ENCODE data around the gene MAP4K1.
"Not testable (repeated sequence)": the region's sequence is repeated elsewhere in the genome, so short reads cannot be mapped to it uniquely, and the experiment has no call there.

Gene MAP4K1

DNA sequence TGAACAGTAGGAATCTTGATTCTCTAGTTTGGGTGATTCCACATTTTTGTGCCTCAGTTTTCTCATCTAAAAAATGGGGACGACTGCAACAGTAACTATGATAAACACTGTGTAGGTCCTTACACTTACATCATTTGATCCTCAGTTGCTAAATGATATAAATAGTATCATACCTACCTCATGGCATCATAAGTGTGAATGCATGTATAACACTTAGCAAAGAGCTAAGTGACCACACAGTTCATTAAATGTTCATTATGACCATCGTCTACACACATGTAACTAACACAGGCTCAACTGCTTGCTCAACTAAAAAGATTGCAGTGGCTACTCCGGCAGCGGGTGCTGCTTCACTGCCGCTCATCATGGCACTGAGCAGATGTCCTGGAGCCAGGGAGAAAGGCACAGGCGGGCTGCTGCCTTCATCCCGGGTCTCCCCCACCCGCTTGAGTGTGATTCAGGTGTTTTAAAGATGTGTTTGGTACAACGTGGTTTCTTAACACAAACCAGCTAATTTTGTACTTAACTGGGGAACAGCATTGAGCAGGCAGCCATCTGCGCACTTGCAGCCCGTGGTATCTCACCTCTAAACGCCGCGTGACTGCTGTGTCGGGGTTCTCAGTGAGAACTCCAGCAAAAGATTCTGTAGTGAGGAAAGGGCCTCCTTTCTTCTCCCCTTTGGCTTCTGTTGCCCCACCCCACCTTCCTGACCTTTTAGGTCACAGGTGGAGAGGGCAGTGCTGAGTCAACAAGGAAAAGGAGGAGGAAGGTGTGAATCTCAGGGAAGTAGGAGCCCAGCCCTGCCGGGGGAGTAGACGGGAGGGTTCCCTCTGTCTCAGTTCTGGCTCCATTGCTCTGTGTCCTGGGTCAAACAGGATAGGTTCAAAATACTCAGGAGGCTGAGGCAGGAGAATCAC is 18.0 kb upstream of the MAP4K1 start:
- H3K9me3 ChIP-seq (ENCODE audit: control insufficient read depth, insufficient read depth, low read depth, low read length) = no peaks in the 10 kb centered on the region
- peak overlapping the region; percentile 1 for H3K9ac ChIP-seq (ENCODE audit: low read length)
- peaks cover 36% of the 10 kb centered on the region for H3K36me3 ChIP-seq (ENCODE audit: control insufficient read depth, insufficient read depth, low read length)
- no peaks in the 10 kb centered on the region for H3K27me3 ChIP-seq (ENCODE audit: control insufficient read depth, insufficient read depth, low read length)
- H3K4me3 ChIP-seq (ENCODE audit: low read depth, low read length) = no peak overlapping the region
- H3K27ac ChIP-seq (ENCODE audit: low read depth, low read length) = peak overlapping the region; percentile 4; the same call in 1 of the 2 replicates
- H3K4me1 ChIP-seq (ENCODE audit: control insufficient read depth, insufficient read depth, low read length) = peaks cover 23% of the 10 kb centered on the region

DNA sequence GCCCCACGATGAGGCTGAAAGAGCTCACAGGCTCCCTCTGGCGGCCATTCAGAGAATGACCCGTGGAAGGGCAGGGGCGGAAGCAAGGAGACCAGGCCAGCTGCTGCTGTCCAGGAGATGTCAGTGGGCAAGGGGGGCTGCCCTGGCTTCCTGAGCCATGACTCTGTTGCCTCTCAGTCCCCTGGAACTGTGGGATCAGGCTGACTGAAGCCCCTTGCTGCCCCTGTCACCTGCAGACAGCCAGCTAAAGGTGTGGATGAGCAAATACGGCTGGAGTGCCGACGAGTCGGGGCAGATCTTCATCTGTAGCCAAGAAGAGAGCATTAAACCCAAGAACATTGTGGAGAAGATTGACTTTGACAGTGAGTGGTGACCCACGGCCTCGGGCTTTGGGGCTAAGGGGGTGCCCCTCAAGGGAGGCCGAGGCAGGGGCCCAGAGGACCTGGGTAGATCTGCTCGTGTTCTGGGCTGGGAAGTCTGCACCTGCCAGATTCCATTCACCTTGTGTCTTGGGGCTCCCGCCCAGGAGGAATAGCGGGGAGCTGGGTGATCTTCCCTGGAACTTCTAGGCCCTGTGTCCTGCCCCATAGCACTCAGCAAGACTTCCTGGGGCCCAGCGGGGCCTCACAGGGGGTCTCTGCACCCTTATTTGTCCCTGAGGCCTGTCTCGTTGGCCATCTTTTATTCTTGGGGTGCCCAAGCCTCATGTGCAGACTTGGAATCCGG is 17.2 kb upstream of the MAP4K1 start:
- Histone ChIP-seq H3K4me3 (ENCODE audit: low read depth, low read length) (no peak overlapping the region), H3K27ac (ENCODE audit: low read depth, low read length) (no peak overlapping the region), H3K9me3 (ENCODE audit: control insufficient read depth, insufficient read depth, low read depth, low read length) (no peaks in the 10 kb centered on the region), H3K9ac (ENCODE audit: low read length) (no peak overlapping the region), H3K27me3 (ENCODE audit: control insufficient read depth, insufficient read depth, low read length) (no peaks in the 10 kb centered on the region), H3K4me1 (ENCODE audit: control insufficient read depth, insufficient read depth, low read length) (peaks cover 27% of the 10 kb centered on the region), H3K36me3 (ENCODE audit: control insufficient read depth, insufficient read depth, low read length) (peaks cover 44% of the 10 kb centered on the region)

DNA sequence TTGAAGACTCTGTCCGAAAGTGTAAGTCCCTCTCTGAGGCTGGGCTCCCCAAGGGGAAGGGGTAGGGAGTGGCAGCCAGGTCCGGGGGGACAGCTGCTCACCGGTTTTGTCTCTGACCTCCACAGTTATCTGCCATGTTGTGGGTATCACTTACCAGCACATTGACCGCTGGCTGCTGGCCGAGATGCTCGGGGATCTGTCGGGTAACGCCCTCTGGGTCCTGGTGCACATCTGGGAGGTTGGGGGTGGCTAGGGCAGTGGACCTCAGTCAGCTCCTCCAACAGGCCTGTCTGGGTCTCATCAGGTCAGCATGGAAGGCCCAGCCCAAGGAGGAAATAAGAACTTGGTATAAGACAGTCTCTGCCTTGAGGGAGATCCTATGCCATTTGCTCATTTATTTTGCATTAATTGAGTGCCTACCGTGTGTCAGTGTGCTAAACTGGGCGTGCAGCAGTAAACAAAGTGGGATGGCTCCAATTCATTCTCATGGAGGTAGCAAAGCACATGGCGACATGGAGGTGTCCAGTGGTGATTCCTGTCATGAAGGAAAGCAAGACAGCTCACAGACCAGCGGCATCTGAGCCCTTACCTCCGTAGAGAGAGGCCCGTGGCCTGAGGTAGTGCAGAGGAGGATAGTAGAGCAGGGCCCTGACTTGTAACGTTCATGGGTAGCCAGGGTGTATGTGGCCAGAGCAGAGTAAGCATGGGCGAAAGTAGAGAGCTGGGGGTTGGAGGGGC is 14.9 kb upstream of the MAP4K1 start:
- no peaks in the 10 kb centered on the region for H3K27me3 ChIP-seq (ENCODE audit: control insufficient read depth, insufficient read depth, low read length)
- H3K9me3 ChIP-seq (ENCODE audit: control insufficient read depth, insufficient read depth, low read depth, low read length) = no peaks in the 10 kb centered on the region
- no peak overlapping the region; the same call in 1 of the 2 replicates for H3K27ac ChIP-seq (ENCODE audit: low read depth, low read length)
- H3K4me1 ChIP-seq (ENCODE audit: control insufficient read depth, insufficient read depth, low read length) = peaks cover 27% of the 10 kb centered on the region
- H3K9ac ChIP-seq (ENCODE audit: low read length) = no peak overlapping the region
- no peak overlapping the region for H3K4me3 ChIP-seq (ENCODE audit: low read depth, low read length)
- H3K36me3 ChIP-seq (ENCODE audit: control insufficient read depth, insufficient read depth, low read length) = peaks cover 67% of the 10 kb centered on the region

DNA sequence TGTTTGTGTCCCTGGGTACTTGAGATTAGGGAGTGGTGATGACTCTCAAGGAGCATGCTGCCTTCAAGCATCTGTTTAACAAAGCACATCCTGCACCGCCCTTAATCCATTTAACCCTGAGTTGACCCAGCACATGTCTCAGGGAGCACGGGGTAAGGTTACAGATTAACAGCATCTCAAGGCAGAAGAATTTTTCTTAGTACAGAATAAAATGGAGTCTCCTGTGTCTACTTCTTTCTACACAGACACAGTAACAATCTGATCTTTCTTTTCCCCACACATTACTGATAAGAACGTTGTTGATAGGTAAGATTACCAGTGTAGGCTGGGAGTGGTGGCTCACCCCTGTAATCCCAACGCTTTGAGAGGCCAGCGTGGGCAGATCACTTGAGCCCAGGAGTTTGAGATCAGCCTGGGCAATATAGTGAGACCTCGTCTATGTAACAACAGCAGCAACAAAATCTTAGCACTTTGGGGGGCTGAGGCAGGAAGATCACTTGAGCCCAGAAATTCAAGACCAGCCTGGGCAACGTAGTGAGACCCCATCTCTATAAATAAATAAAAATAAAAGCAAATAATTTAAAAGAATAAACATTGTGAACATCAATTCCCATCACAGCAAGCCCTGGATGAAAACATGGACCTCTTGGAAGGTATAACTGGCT is 14.2 kb upstream of the MAP4K1 start:
- H3K4me3 ChIP-seq (ENCODE audit: low read depth, low read length); H3K9me3 ChIP-seq (ENCODE audit: control insufficient read depth, insufficient read depth, low read depth, low read length); H3K27me3 ChIP-seq (ENCODE audit: control insufficient read depth, insufficient read depth, low read length): not testable (repeated sequence)
- peak overlapping the region; percentile 49 for H3K9ac ChIP-seq (ENCODE audit: low read length)
- peaks cover 74% of the 10 kb centered on the region for H3K36me3 ChIP-seq (ENCODE audit: control insufficient read depth, insufficient read depth, low read length)
- H3K4me1 ChIP-seq (ENCODE audit: control insufficient read depth, insufficient read depth, low read length) = peaks cover 24% of the 10 kb centered on the region
- H3K27ac ChIP-seq (ENCODE audit: low read depth, low read length) = peak overlapping the region; percentile 25; the same call in 1 of the 2 replicates

DNA sequence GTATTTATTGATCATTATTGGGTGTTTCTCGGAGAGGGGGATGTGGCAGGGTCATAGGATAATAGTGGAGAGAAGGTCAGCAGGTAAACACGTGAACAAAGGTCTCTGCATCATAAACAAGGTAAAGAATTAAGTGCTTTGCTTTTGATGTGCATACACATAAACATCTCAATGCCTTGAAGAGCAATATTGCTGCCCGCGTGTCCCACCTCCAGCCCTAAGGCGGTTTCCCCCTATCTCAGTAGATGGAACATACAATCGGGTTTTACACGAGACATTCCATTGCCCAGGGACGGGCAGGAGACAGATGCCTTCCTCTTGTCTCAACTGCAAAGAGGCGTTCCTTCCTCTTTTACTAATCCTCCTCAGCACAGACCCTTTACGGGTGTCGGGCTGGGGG is 13.5 kb upstream of the MAP4K1 start:
- peaks cover 18% of the 10 kb centered on the region; the same call in 1 of the 2 replicates for H3K4me1 ChIP-seq (ENCODE audit: control insufficient read depth, insufficient read depth, low read length)
- H3K27me3 ChIP-seq (ENCODE audit: control insufficient read depth, insufficient read depth, low read length); H3K4me3 ChIP-seq (ENCODE audit: low read depth, low read length); H3K9me3 ChIP-seq (ENCODE audit: control insufficient read depth, insufficient read depth, low read depth, low read length): not testable (repeated sequence)
- peak overlapping the region; percentile 67; the same call in 1 of the 2 replicates for H3K27ac ChIP-seq (ENCODE audit: low read depth, low read length)
- peak overlapping the region; percentile 31 for H3K9ac ChIP-seq (ENCODE audit: low read length)
- peaks cover 75% of the 10 kb centered on the region for H3K36me3 ChIP-seq (ENCODE audit: control insufficient read depth, insufficient read depth, low read length)

DNA sequence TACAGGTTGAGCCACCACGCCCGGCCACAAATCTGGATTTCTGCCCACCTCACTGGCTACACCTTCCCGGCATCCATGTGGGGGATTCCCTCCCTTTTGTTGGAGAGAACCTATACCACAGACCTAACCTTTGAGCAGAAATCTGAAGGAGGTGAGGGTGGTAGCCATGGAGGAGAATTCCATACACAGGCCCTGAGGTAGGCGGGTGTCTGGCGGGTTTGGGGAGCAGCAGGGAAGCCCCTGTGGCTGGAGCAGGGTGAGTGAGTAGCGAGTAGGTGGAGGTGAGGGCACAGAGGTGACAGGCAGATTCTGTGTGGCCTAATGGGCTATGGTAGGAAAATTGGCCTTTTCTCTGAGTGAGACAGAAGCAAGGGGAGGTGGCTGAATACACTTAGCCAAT is 11.8 kb upstream of the MAP4K1 start:
- no peak overlapping the region; the same call in 1 of the 2 replicates for H3K27ac ChIP-seq (ENCODE audit: low read depth, low read length)
- H3K4me1 ChIP-seq (ENCODE audit: control insufficient read depth, insufficient read depth, low read length) = peaks cover 7% of the 10 kb centered on the region; the same call in 1 of the 2 replicates
- H3K36me3 ChIP-seq (ENCODE audit: control insufficient read depth, insufficient read depth, low read length) = peaks cover 76% of the 10 kb centered on the region
- no peak overlapping the region for H3K9ac ChIP-seq (ENCODE audit: low read length)
- H3K4me3 ChIP-seq (ENCODE audit: low read depth, low read length) = no peak overlapping the region
- no peaks in the 10 kb centered on the region for H3K9me3 ChIP-seq (ENCODE audit: control insufficient read depth, insufficient read depth, low read depth, low read length)
- no peaks in the 10 kb centered on the region for H3K27me3 ChIP-seq (ENCODE audit: control insufficient read depth, insufficient read depth, low read length)

DNA sequence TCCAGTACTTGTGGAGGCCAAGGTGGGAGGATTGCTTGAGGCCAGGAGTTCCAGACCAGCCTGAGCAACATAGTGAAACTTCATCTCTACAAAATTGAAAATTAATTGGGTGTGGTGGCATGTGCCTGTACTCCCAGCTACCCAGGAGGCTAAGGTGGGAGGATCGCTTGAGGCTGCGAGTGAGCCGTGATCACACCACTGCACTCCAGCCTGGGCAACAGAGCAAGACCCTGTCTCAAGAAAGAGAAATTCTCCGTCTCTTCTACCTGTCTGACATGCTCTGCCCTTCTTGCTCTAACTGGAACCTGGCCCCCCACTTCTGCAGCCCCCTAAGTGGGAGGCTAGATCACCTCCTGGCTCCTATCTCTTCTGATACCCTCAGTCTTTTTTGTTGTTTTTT is 8.6 kb upstream of the MAP4K1 start:
- Histone ChIP-seq H3K27me3 (ENCODE audit: control insufficient read depth, insufficient read depth, low read length) (no peaks in the 10 kb centered on the region), H3K4me3 (ENCODE audit: low read depth, low read length) (no peak overlapping the region), H3K36me3 (ENCODE audit: control insufficient read depth, insufficient read depth, low read length) (peaks cover 86% of the 10 kb centered on the region), H3K9me3 (ENCODE audit: control insufficient read depth, insufficient read depth, low read depth, low read length) (no peaks in the 10 kb centered on the region), H3K9ac (ENCODE audit: low read length) (no peak overlapping the region), H3K27ac (ENCODE audit: low read depth, low read length) (no peak overlapping the region), H3K4me1 (ENCODE audit: control insufficient read depth, insufficient read depth, low read length) (peaks cover 14% of the 10 kb centered on the region)

DNA sequence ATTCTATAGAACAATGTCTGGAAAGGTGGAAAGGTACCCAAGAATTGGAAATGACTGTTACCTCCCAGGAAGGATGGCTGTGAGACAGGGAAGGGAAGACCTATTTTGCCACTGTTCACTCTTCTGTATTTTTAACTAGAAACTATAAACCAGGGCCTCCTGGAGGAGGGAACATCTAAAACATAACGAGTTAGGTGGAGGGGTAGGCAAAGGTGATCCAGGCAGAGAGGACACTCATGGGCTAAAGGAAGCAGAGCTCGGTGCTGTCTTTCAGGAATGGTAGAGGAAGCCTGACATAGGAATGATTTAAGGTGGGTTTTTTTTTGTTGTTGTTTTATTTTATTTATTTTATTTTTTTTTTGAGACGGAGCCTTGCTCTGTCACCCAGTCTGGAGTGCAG is 7.1 kb upstream of the MAP4K1 start:
- Histone ChIP-seq H3K4me1 (ENCODE audit: control insufficient read depth, insufficient read depth, low read length) (peaks cover 17% of the 10 kb centered on the region), H3K27ac (ENCODE audit: low read depth, low read length) (no peak overlapping the region), H3K9ac (ENCODE audit: low read length) (no peak overlapping the region), H3K9me3 (ENCODE audit: control insufficient read depth, insufficient read depth, low read depth, low read length) (no peaks in the 10 kb centered on the region), H3K4me3 (ENCODE audit: low read depth, low read length) (no peak overlapping the region), H3K36me3 (ENCODE audit: control insufficient read depth, insufficient read depth, low read length) (peaks cover 90% of the 10 kb centered on the region), H3K27me3 (ENCODE audit: control insufficient read depth, insufficient read depth, low read length) (no peaks in the 10 kb centered on the region)

DNA sequence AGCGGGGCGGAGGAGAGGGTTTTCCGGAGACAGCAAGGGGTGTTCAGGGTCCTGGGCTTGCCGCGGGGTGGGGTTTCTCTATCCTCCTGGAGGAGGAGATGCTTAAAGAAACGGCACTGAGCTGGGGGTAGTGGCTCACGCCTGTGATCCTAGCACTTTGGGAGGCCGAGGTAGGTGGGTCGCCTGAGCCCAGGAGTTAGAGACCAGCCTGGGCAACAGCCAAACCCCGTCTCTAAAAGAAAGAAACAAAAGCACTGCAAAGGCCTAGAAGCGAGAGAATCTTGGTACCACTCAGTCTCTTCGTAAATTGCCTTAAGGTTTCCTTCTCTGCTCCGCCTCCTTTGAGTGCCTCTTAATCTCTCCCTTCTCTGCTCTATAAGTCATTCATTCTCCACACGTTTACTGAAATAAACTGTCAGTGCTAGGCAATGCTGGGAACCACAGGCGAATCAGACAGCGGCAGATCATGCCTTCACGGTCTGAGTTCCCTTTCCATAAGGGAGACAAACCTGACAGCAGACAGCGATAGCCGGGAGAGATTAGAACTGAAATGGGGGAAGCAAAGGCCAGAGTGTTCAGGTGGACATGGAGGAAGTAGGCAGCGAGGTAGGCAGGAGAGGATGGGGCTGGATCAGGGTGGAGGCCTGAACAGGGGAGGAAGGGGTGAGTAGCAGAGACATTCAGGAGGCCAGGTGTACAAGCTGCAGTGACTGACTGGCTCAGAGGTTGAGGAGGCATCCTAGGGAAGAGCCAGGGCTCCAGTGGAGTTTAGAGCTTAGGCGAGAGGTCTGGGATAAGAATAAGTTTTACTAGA is 1.8 kb upstream of the MAP4K1 start:
- H3K36me3 ChIP-seq (ENCODE audit: control insufficient read depth, insufficient read depth, low read length) = peaks cover 38% of the 10 kb centered on the region
- peak overlapping the region; percentile 90 for H3K9ac ChIP-seq (ENCODE audit: low read length)
- peak overlapping the region; percentile 18; the same call in 1 of the 2 replicates for H3K27ac ChIP-seq (ENCODE audit: low read depth, low read length)

More for the DNA sequence above, 1.8 kb upstream of the MAP4K1 start:
- peaks cover 33% of the 10 kb centered on the region for H3K4me1 ChIP-seq (ENCODE audit: control insufficient read depth, insufficient read depth, low read length)
- H3K9me3 ChIP-seq (ENCODE audit: control insufficient read depth, insufficient read depth, low read depth, low read length) = no peaks in the 10 kb centered on the region
- no peaks in the 10 kb centered on the region for H3K27me3 ChIP-seq (ENCODE audit: control insufficient read depth, insufficient read depth, low read length)
- peak overlapping the region; percentile 85 for H3K4me3 ChIP-seq (ENCODE audit: low read depth, low read length)

Data from HUES6 (cell line).